Subcutaneous abdominal adipose tissue (tissue), 5 donors: Measurements from ENCODE around the gene LRRC58.
"Not testable (repeated sequence)": the region's sequence is repeated elsewhere in the genome, so short reads cannot be mapped to it uniquely, and the experiment has no call there.

Experiments used
- H3K27ac ChIP-seq: one replicate; pipeline ENCODE4 v1.7.0; 2013; ENCODE audit warnings: low read depth, mild to moderate bottlenecking, inconsistent platforms, low read length, moderate library complexity
- H3K27me3 ChIP-seq, 5 donors: one replicate each; pipeline ENCODE4 v1.7.0; 2013; ENCODE audit warnings: low read length in 5 of 5, inconsistent platforms in 1 of 5; ENCODE audit not compliant: control insufficient read depth in 5 of 5, insufficient read depth in 4 of 5
- H3K36me3 ChIP-seq, 5 donors: one replicate each; pipeline ENCODE4 v1.7.0; 2013; ENCODE audit warnings: low read length in 5 of 5; ENCODE audit not compliant: control insufficient read depth in 5 of 5, insufficient read depth in 5 of 5
- H3K4me1 ChIP-seq, 5 donors: one replicate each; pipeline ENCODE4 v1.7.0; 2013; ENCODE audit warnings: low read length in 5 of 5, mild to moderate bottlenecking in 3 of 5, moderate library complexity in 1 of 5; ENCODE audit not compliant: control insufficient read depth in 5 of 5, insufficient read depth in 5 of 5
- H3K4me3 ChIP-seq, 5 donors: one replicate each; pipeline ENCODE4 v1.7.0; 2013; ENCODE audit warnings: low read length in 5 of 5, low read depth in 1 of 5
- H3K9ac ChIP-seq, 5 donors: one replicate each; pipeline ENCODE4 v1.7.0; 2013; ENCODE audit warnings: low read length in 5 of 5, mild to moderate bottlenecking in 4 of 5, moderate library complexity in 3 of 5
- H3K9me3 ChIP-seq, 5 donors: one replicate each; pipeline ENCODE4 v1.7.0; 2013; ENCODE audit warnings: low read length in 5 of 5; ENCODE audit not compliant: control insufficient read depth in 5 of 5
- donor health status: healthy.
- donor health status: healthy.
- donor health status: healthy.
- donor health status: healthy.
- donor health status: healthy.

The LRRC58 gene

DNA sequence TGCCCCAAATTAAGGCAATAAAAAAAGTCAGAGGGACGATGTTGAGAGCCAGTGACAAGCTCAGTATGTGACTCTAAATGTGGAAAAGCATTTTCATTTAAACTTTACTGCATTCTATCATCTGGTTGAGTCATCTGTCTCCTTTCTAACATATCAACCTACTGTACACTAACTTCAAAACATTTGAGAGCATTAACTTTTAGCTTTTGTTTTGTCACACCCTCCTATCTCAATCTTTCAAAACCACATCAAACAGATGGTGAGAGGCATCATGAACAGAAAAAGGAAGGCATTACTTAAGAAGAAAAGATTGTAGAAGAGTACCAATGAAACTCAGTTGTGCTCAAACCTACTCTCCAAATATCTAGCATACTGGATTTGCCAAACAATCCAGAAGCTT lies 4.8 kb downstream of the LRRC58 start:
- Histone ChIP-seq H3K4me3 (no peak overlapping the region), H3K27ac (no peak overlapping the region), H3K36me3 (peaks cover 0 to 10% (median 0%) of the 10 kb centered on the region in 5 donors), H3K9ac (no peak overlapping the region), H3K4me1 (peaks cover 6 to 18% (median 14%) of the 10 kb centered on the region in 5 donors), H3K27me3 (no peaks in the 10 kb centered on the region), H3K9me3 (peaks cover 0 to 2% (median 0%) of the 10 kb centered on the region in 5 donors)

DNA sequence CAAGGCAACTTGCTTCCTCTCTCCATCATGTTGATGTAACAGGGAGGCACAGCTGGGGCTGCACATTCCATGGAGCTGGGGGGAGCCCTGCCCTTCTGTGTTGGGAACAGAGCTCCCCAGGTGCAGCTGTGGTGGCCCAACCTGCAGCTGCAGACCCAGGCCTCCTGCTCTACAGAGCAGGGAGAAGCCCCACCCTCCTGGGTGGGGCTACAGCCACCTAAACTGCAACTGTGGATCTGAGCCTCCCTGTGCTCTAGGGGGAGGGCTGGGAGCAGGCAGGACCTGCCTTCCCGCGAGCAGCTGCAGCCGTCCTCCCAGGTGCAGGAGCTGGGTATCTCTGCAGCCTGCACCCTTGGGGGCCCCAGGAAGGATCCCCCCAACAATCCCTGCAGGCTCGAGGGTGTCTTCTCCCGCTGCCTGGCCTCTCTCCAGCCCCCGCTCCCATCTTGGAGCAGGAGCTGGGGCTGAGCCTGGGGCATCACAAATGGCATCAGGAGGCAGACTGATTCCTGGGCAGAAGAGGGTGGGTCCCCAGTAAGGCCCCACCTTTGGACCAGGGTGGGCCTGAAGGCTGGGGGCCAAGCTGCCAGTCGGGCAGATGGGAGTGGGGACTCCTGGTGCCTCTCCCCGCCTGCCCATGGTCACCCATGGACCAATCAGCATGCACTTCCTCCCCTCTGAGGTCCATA lies 7.4 kb downstream of the LRRC58 start:
- H3K36me3 ChIP-seq = peaks cover 0 to 10% (median 0%) of the 10 kb centered on the region in 5 donors
- H3K27ac ChIP-seq = no peak overlapping the region
- peaks cover 0 to 4% (median 0%) of the 10 kb centered on the region in 5 donors for H3K4me1 ChIP-seq
- H3K9me3 ChIP-seq = peaks cover 0 to 6% (median 0%) of the 10 kb centered on the region in 5 donors
- no peak overlapping the region for H3K4me3 ChIP-seq
- no peaks in the 10 kb centered on the region for H3K27me3 ChIP-seq
- H3K9ac ChIP-seq = no peak overlapping the region

DNA sequence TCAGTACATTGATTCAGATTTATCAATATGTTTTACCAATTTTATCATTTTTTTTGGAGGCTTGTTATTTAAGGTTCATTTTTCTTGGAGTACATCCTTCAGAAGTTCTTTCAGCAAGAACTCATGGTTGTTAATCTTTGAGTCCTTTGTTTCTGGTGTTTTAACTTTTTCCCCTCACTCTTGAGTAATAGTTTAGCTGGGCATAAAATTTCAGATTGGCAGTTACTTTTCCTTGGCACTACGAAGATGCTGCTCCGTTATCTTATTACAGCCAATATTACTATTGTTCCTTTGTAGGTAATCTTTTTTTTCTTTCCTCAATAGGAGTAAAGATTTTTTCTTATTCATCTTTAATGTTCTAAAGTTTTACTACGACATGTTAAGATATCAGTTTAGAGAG lies 9.8 kb downstream of the LRRC58 start:
- Histone ChIP-seq H3K36me3 (peaks cover 0 to 17% (median 6%) of the 10 kb centered on the region in 5 donors), H3K4me3 (no peak overlapping the region)

DNA sequence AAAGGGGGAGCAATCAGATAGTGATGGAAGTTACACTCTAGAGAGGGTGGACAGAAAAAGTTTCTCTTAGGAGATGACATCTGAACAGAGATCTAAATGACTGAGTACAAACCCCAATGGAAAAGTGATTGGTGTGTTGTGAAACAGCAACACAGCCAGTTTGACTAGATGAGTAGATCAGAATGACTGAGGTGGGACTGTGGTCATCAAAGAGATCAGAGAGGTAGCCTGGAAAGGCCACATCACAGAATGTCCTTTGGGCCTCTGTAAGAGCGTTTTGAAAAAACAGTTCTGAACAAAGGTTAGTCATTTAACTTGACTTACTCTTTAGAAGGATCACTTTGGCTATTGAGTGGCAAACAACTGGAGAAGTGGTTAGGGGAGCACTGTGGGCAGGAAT lies 10.6 kb downstream of the LRRC58 start:
- Histone ChIP-seq H3K9ac (no peak overlapping the region), H3K36me3 (peaks cover 5 to 23% (median 10%) of the 10 kb centered on the region in 5 donors), H3K4me3 (no peak overlapping the region), H3K27ac (no peak overlapping the region), H3K27me3 (no peaks in the 10 kb centered on the region), H3K4me1 (no peaks in the 10 kb centered on the region), H3K9me3 (peaks cover 0 to 6% (median 0%) of the 10 kb centered on the region in 5 donors)

More for the DNA sequence above, 9.8 kb downstream of the LRRC58 start:
- Histone ChIP-seq H3K27me3 (no peaks in the 10 kb centered on the region), H3K9me3 (peaks cover 0 to 6% (median 0%) of the 10 kb centered on the region in 5 donors), H3K9ac (no peak overlapping the region), H3K27ac (no peak overlapping the region), H3K4me1 (peaks cover 0 to under 1% (median 0%) of the 10 kb centered on the region in 5 donors)

DNA sequence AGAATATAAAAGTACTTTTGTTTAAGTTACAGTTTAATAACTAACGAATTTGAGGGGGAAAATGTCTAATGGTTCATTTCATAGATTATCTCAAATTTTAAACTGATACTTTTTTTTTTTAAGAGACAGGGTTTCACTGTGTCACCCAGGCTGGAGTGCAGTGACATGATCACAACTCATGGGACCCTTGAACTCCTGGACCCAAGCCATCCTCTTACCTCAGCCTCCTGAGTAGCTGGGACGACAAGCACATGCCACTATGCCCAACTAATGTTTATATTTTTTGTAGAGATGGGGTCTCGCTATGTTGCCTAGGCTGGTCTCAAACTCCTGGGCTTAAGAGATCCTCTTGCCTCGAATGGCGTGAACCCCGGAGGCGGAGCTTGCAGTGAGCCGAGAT lies 16.5 kb downstream of the LRRC58 start:
- no peak overlapping the region for H3K9ac ChIP-seq

DNA sequence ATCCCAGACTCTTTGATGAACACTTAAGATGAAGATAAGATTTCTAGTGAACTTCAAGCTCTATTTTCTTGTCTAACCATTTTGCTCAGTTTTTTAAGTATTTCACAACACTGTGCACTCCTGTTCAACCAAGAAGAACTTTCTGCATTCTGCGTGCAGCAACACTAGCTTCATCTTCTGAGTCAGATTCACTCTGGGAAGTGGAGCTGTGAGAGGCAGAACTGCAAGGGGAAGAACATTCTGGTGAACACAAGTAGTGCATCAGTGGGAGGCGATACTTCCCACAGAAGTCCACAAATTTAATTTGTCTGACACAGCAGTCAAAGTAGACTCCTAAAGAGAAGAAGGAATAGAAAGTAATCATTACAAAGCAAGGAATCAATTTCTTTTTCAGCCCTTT lies 18.1 kb downstream of the LRRC58 start:
- Histone ChIP-seq H3K4me1 (no peaks in the 10 kb centered on the region), H3K4me3 (no peak overlapping the region), H3K36me3 (peaks cover 31 to 53% (median 50%) of the 10 kb centered on the region in 5 donors), H3K27me3 (no peaks in the 10 kb centered on the region), H3K9me3 (no peaks in the 10 kb centered on the region), H3K27ac (no peak overlapping the region), H3K9ac (no peak overlapping the region)

More for the DNA sequence above, 16.5 kb downstream of the LRRC58 start:
- Histone ChIP-seq H3K27ac (no peak overlapping the region), H3K4me3 (no peak overlapping the region), H3K9me3 (no peaks in the 10 kb centered on the region), H3K4me1 (no peaks in the 10 kb centered on the region), H3K27me3 (no peaks in the 10 kb centered on the region), H3K36me3 (peaks cover 30 to 50% (median 48%) of the 10 kb centered on the region in 5 donors)

DNA sequence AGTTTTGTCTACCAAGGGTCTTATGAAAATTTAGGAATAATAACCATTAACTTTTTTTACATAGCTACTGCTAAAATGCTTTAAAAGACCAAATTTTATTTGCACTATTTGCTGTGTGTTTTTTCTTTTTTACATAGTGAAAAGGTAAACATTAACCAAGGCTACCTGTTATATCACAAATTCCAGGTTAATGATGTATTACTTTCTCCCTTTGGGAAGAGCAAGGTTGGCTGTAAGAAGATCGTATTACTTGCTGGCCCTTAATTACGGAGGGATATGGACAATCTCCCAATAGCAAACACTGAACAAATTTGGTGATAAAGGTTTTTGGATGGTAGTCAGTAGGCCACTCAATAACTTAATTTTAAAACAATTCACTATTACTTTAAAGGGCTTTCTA lies 22.4 kb downstream of the LRRC58 start:
- H3K27ac ChIP-seq = no peak overlapping the region
- H3K4me3 ChIP-seq = no peak overlapping the region
- H3K36me3 ChIP-seq = peaks cover 19 to 46% (median 33%) of the 10 kb centered on the region in 5 donors
- H3K9me3 ChIP-seq = no peaks in the 10 kb centered on the region
- H3K9ac ChIP-seq = no peak overlapping the region
- H3K4me1 ChIP-seq = no peaks in the 10 kb centered on the region
- no peaks in the 10 kb centered on the region for H3K27me3 ChIP-seq

DNA sequence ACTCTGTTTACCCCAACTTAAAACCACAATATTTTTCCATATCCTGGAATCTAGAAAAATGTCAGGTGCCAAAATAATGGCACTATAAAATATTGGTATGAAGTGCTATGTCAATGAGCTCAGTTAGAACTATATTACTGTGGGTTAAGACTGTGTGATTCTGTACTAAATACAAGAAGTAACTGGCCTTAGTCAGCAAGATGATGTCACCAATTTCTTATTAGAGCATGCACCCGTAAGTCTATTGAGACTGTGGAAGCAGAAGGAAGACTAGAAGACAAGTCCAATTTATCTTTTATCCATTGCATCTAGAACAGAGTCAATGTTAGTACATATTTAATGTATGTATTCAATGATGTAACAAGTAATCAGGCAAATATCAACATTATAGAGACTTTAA lies 25.0 kb downstream of the LRRC58 start:
- Histone ChIP-seq H3K4me3 (no peak overlapping the region), H3K36me3 (peaks cover 8 to 27% (median 18%) of the 10 kb centered on the region in 5 donors), H3K9me3 (no peaks in the 10 kb centered on the region), H3K27me3 (no peaks in the 10 kb centered on the region), H3K27ac (no peak overlapping the region), H3K9ac (no peak overlapping the region), H3K4me1 (no peaks in the 10 kb centered on the region)

DNA sequence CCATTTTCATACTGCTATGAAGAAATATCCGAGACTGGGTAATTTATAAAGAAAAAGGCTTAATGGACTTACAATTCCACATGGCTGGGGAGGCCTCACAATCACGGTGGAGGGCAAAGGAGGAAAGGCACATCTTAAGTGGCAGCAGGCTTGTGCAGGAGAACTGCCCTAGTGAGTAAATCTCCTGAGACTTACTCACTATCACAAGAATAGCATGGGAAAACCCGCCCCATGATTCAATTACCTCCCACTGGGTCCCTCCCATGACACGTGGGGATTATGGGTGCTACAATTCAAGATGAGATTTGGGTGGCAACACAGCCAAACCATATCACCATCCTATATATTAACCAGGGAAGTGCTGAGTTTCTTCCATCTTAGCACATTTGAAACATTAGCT lies 25.4 kb downstream of the LRRC58 start:
- H3K27me3 ChIP-seq, H3K4me1 ChIP-seq, H3K4me3 ChIP-seq, H3K9me3 ChIP-seq, H3K9ac ChIP-seq, H3K27ac ChIP-seq: not testable (repeated sequence)
- peaks cover 4 to 27% (median 13%) of the 10 kb centered on the region in 5 donors for H3K36me3 ChIP-seq

DNA sequence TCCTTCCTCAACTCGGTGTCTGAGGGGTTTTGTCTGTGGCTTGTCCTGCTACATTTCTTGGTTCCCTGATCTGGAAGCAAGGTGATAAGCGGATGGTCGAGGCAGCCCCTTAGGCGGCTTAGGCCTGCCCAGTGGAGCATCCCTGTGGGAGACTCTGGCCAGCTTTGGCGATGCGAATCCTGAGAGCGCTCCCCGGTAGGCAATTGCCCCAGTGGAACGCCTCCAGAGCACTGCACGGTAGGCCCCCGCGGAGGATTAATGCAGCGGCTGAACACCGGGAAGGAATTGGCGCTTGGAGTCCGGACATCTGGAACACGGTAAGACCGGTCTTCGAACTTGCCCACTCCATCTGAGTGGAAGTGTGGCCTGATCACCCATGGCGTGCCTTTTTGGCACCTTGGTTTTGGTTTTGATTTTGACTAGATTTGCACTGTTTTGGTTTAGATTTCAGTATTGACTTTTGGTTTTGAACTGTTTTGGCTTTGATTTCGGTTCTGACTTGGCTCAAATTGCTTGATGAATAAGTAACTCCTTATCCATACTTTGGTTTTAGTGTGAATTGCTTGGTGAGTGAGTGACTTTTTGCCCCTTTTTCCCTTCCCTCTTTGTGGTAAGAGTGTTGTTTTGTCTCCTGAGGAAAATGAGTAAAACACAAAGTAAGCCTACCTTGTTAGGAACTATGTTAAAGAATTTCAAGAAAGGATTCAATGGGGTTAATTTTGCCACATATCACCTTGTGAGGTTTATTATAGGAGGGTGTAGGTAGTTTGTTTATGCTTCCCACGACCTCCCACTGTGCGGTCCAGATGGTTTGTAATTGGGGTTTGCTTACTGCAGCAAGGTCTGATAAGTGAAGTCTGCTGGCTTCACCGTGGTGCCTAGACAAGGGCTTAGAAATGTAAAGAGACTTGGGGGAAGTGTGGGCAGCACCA lies 37.0 kb downstream of the LRRC58 start:
- H3K4me1 ChIP-seq = no peaks in the 10 kb centered on the region
- H3K27ac ChIP-seq = no peak overlapping the region
- H3K9me3 ChIP-seq = peaks cover 0 to 11% (median 0%) of the 10 kb centered on the region in 5 donors
- H3K27me3 ChIP-seq = no peaks in the 10 kb centered on the region
- no peak overlapping the region for H3K9ac ChIP-seq
- peaks cover 0 to 3% (median 0%) of the 10 kb centered on the region in 5 donors for H3K36me3 ChIP-seq
- H3K4me3 ChIP-seq = no peak overlapping the region
